ENCODE data around the gene CNPY1.
"Not testable (repeated sequence)": the region's sequence is repeated elsewhere in the genome, so short reads cannot be mapped to it uniquely, and the experiment has no call there.

Gene CNPY1

GRCh38 chr7:155546449-155546848 is at the start of gene CNPY1:
Gene CNPY1 (minus strand): TSS chr7:155546559. CDS start chr7:155545929, 630 bp downstream.
- not testable (repeated sequence) for DNase-seq

- DNase-seq, result no peak
These were observed 48.6 kb upstream of the CNPY1 start for GRCh38 chr7:155594961-155595366.

GRCh38 chr7:155594163-155594732 is 47.9 kb upstream of the CNPY1 start:
- DNase-seq, result no peak

- DNase-seq, result no peak
These were observed 47.3 kb upstream of the CNPY1 start for GRCh38 chr7:155593461-155594162.

GRCh38 chr7:155591055-155591775 is 44.9 kb upstream of the CNPY1 start:
- no peak for DNase-seq

- no peak for DNase-seq
These were observed 44.1 kb upstream of the CNPY1 start for GRCh38 chr7:155590215-155591018.

- DNase-seq, result no peak
These were observed 42.9 kb upstream of the CNPY1 start for GRCh38 chr7:155589001-155589980.

GRCh38 chr7:155588468-155588998 is 42.2 kb upstream of the CNPY1 start:
- DNase-seq, result no peak

- no peak for DNase-seq
These were observed 41.1 kb upstream of the CNPY1 start for GRCh38 chr7:155587486-155587885.

GRCh38 chr7:155586843-155587440 is 40.6 kb upstream of the CNPY1 start:
- DNase-seq, result no peak

GRCh38 chr7:155585951-155586350 is 39.6 kb upstream of the CNPY1 start:
- DNase-seq, result no peak

- DNase-seq, result no peak
These were observed 39.2 kb upstream of the CNPY1 start for GRCh38 chr7:155585532-155585895.

- DNase-seq, result no peak
These were observed 38.6 kb upstream of the CNPY1 start for GRCh38 chr7:155584763-155585531.

- no peak for DNase-seq
These were observed 37.9 kb upstream of the CNPY1 start for GRCh38 chr7:155584261-155584660.

GRCh38 chr7:155583636-155584035 is 37.3 kb upstream of the CNPY1 start:
- DNase-seq, result no peak

GRCh38 chr7:155581954-155582353 is 35.6 kb upstream of the CNPY1 start:
- no peak for DNase-seq

- DNase-seq, result no peak
These were observed 34.9 kb upstream of the CNPY1 start for GRCh38 chr7:155581107-155581830.

GRCh38 chr7:155580367-155580766 is 34.0 kb upstream of the CNPY1 start:
- DNase-seq, result no peak

- no peak for DNase-seq
These were observed 33.2 kb upstream of the CNPY1 start for GRCh38 chr7:155579565-155579964.

GRCh38 chr7:155578016-155578415 is 31.7 kb upstream of the CNPY1 start:
- DNase-seq, result no peak

Measured in NCI-H187 treated with DMSO at 0.1 percent for 48 hours (cell line).